Mucosa of descending colon (tissue), 3 donors: Measurements from ENCODE around the gene OLFM1. TPM values are rescaled to one million over a fixed set of nuclear protein-coding genes. Genes with fewer than 3 reads are reported as not detected.
"Not testable (repeated sequence)": the region's sequence is repeated elsewhere in the genome, so short reads cannot be mapped to it uniquely, and the experiment has no call there.

Experiments
- ATAC-seq: fragments of 200-7000 bp; cut with Tn5 transposase; one replicate; pipeline ENCODE4 v1.9.1; 2020; ENCODE audit warnings: mild to moderate bottlenecking, moderate library complexity
- DNase-seq, 3 donors: peaks; one replicate each; pipeline ENCODE4 v3.0.0-alpha.2; 2020
- H3K36me3 ChIP-seq: fragments of 200-600 bp; one replicate; pipeline ENCODE4 v1.8.0; 2021; ENCODE audit warnings: low read depth, mild to moderate bottlenecking
- H3K4me1 ChIP-seq: fragments of 200-600 bp; one replicate; pipeline ENCODE4 v1.8.0; 2021; ENCODE audit warnings: low read depth, mild to moderate bottlenecking
- H3K4me3 ChIP-seq: fragments of 200-600 bp; one replicate; pipeline ENCODE4 v1.8.0; 2021; ENCODE audit warnings: mild to moderate bottlenecking
- H3K9me3 ChIP-seq: fragments of 200-600 bp; one replicate; pipeline ENCODE4 v1.8.0; 2021; ENCODE audit warnings: mild to moderate bottlenecking
- intact Hi-C, 2 donors: fragments of 100-400 bp; cut with DNase I in 1 of 2; cut with micrococcal nuclease in 1 of 2; formaldehyde crosslinking; loops; one replicate each; pipeline versions ENCODE4 v1.11.0 to v1.11.1; 2022; cut with DNase I, micrococcal nuclease
- total RNA-seq, 3 donors: library from RNA; stranded (reverse); fragmentation: NEBNext Ultra II Directional in 2 of 3; extraction: Animal tissue kit (Norgen Biotek cat#: 25700) in 2 of 3; gene quantifications; one replicate each; pipeline versions ENCODE4 v1.2.1 to v1.2.4, GENCODE V29; 2021 to 2023
- TF ChIP-seq, protein P1 (sequence below): fragments of 200-600 bp; IDR thresholded peaks from one replicate; pipeline ENCODE4 v1.8.0; 2022; ENCODE audit warnings: antibody characterized with exemption, mild to moderate bottlenecking
- donor health status: DM: no; HTN: no; CAD: no; lungs with moderate emphysema.
- donor health status: DM: no; HTN: no; CAD: no.
- donor health status: DM: no; HTN: yes; CAD: no.

OLFM1 gene
- total RNA-seq, 3 donors from 2014 or later, result 4.6 to 17.7 (median 13.9) TPM

GRCh38 chr9:135108831-135109510, 21.5 kb downstream of the OLFM1 start:
- TF ChIP-seq, protein P1, sequence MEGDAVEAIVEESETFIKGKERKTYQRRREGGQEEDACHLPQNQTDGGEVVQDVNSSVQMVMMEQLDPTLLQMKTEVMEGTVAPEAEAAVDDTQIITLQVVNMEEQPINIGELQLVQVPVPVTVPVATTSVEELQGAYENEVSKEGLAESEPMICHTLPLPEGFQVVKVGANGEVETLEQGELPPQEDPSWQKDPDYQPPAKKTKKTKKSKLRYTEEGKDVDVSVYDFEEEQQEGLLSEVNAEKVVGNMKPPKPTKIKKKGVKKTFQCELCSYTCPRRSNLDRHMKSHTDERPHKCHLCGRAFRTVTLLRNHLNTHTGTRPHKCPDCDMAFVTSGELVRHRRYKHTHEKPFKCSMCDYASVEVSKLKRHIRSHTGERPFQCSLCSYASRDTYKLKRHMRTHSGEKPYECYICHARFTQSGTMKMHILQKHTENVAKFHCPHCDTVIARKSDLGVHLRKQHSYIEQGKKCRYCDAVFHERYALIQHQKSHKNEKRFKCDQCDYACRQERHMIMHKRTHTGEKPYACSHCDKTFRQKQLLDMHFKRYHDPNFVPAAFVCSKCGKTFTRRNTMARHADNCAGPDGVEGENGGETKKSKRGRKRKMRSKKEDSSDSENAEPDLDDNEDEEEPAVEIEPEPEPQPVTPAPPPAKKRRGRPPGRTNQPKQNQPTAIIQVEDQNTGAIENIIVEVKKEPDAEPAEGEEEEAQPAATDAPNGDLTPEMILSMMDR, result no peak
- Histone ChIP-seq H3K9me3 (no peaks in the 10 kb centered on the region), H3K4me1 (no peaks in the 10 kb centered on the region), H3K36me3 (no peaks in the 10 kb centered on the region), H3K4me3 (no peak overlapping the region)
- DNase-seq (no peak), ATAC-seq (no peak)
- intact Hi-C loops, result no loop called here

GRCh38 chr9:135109650-135110049, 22.2 kb downstream of the OLFM1 start:
- Histone ChIP-seq H3K4me3 (no peak overlapping the region), H3K9me3 (no peaks in the 10 kb centered on the region), H3K36me3 (no peaks in the 10 kb centered on the region), H3K4me1 (no peaks in the 10 kb centered on the region)
- no peak for DNase-seq
- ATAC-seq, result no peak
- intact Hi-C loops, result no loop called here
- TF ChIP-seq, protein P1, result no peak

DNA sequence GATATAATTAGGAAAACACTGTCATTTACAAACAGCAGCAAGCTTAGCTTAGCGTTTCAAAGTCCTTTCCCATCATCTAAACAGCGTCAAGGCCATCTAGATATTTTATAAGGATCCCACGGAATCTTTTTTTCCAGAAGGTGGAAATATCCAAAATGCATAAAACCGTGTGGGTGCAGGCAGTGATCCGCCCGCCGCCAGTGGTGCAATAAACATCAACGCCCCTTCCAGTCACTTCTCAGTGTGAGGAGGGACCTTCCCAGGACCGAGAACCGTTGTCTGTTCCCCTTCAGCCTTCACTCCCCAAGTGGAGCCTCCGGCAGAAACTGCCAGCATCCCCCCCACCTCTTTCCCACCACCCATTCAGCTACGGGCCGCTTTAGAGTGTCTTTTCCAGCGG, 22.9 kb downstream of the OLFM1 start:
- Histone ChIP-seq H3K9me3 (no peaks in the 10 kb centered on the region), H3K4me1 (no peaks in the 10 kb centered on the region), H3K36me3 (no peaks in the 10 kb centered on the region), H3K4me3 (no peak overlapping the region)
- intact Hi-C loops, result no loop called here
- ATAC-seq (no peak), DNase-seq (no peak)
- TF ChIP-seq, protein P1, result no peak

DNA sequence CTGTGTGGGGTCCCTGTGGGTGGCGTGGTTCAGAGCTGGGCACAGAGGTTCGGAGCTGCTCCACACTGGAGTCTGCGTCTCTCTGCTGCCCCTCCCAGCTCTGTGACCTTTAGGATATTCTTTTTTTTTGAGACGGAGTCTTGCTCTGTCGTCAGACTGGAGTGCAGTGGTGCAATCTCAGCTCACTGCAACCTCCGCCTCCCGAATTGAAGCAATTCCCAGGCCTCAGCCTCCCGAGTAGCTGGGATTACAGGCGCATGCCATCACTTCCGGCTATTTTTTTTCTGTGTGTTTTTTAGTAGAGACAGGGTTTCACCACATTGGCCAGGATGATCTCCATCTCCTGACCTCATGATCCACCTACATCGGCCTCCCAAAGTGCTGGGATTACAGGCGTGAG, 24.1 kb downstream of the OLFM1 start:
- ATAC-seq, DNase-seq, H3K4me1 ChIP-seq, intact Hi-C loops, H3K4me3 ChIP-seq, H3K36me3 ChIP-seq, H3K9me3 ChIP-seq: not testable (repeated sequence)

GRCh38 chr9:135116371-135116770, 28.9 kb downstream of the OLFM1 start:
- ATAC-seq (no peak), DNase-seq (no peak)
- Histone ChIP-seq H3K36me3 (no peaks in the 10 kb centered on the region), H3K4me1 (no peaks in the 10 kb centered on the region), H3K9me3 (no peaks in the 10 kb centered on the region), H3K4me3 (no peak overlapping the region)
- intact Hi-C loops, result no loop called here
- TF ChIP-seq, protein P1, result no peak

DNA sequence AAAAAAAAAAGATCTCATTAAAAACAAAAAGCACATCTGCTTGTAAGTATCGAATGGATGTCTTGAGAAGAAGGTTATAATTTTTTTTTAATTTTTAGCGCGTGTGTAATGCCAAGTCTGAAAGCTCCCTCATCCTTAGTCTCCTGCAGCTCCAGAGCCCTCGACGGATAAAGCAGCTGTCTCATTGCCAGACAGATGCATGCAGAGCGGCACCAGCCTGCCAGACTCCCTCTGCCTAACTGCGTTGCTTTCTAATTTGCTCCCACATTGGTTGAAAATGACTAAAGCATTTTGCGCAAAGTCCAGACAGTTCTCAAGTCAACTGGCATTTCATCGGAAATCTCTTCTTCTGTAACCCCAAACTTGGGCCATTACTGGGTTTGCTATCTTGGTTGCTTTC, 29.4 kb downstream of the OLFM1 start:
- H3K4me3 ChIP-seq, result no peak overlapping the region
- H3K36me3 ChIP-seq, result no peaks in the 10 kb centered on the region
- DNase-seq (no peak), ATAC-seq (no peak)
- H3K4me1 ChIP-seq, result no peaks in the 10 kb centered on the region
- no peaks in the 10 kb centered on the region for H3K9me3 ChIP-seq
- intact Hi-C loops, result no loop called here
- TF ChIP-seq, protein P1, result no peak
